NCI-H1105 treated with DMSO at 0.1 percent for 48 hours (cell line): ENCODE results near the gene PDZD4.

Experiments used
- DNase-seq: peaks from one replicate; lab custom pipeline; 2025; lab: John Stamatoyannopoulos, UW

PDZD4 gene

DNA sequence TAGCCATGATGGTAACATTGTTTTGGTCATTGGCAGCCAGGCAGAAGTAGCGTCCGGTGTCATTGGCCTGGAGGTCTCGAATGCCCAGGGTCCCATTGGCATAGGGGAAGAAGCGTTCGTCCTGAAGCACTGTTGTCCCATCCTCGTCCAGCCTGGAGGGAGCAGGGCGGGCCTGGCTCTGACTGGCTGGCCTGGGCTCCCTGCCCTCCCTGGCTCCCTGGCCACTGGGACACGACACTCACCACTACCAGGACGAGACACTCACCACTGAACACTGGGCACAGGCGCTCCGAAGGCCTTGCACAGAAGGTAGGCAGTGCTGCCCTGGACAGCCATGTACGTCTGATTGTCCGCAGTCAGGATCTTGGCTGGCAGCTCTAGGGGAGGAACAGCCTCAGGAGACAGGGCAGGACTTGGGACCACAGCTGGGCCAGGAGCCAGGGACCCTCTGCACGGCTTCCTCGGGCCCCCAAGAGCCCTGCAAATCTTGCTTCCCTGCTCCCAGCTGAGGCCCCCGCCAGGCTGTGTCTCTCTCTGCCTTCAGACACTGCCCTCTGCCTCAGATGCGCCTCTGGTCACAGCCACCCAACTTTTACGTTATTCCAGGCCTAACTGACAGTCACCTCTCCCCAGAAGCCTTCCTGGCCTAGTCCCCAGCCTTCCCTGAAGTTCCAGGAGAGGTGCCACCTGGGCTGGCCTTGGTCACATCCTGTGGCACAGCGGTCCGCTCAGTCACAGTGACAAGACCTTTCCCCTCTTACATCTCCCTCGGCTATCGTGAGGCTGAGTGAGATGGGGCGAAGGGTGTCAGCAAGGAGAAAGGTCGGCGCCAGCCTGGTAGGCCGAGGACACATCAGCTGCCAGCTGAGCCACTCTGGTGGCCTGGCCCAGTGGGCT lies 38.5 kb upstream of the PDZD4 start:
- DNase-seq, result no peak

DNA sequence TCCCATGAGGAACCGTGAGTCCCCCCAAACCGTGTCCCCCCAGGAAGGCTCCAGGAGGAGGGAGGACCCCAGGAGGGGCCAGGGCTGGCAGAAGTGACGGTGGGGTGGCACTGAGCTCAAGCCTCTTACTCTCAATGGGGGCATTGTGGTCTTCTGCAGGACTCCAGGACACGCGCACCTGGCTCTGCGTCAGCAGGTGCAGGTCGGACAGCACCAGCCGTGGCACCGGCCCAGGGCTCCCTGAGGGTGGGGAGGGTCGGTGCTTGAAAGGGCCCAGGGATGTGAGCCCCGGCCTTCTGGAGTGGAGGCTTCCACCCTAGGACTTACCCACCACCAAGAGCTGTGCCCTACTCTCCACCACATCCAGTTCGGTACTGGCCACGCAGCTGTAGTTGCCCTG lies 37.3 kb upstream of the PDZD4 start:
- no peak for DNase-seq

DNA sequence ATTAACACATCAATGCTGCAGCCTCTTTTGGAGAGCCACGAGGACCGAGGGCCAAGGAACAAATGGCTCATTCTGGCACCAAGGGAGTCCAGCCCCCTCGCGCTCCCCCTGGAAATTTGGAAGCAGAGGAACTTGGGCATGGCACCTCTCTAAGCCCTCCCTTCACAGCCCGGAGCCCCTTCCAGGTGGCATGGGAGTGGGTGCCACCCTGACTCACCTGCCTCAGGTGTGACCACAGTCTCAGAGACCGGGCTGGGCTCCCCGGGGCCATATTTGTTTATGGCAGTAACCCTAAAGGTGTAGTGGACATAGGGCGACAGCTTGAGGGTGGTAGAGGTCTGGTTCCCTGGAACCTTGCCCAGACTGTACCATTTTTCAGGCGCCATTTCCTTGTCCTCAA lies 36.8 kb upstream of the PDZD4 start:
- DNase-seq, result no peak

DNA sequence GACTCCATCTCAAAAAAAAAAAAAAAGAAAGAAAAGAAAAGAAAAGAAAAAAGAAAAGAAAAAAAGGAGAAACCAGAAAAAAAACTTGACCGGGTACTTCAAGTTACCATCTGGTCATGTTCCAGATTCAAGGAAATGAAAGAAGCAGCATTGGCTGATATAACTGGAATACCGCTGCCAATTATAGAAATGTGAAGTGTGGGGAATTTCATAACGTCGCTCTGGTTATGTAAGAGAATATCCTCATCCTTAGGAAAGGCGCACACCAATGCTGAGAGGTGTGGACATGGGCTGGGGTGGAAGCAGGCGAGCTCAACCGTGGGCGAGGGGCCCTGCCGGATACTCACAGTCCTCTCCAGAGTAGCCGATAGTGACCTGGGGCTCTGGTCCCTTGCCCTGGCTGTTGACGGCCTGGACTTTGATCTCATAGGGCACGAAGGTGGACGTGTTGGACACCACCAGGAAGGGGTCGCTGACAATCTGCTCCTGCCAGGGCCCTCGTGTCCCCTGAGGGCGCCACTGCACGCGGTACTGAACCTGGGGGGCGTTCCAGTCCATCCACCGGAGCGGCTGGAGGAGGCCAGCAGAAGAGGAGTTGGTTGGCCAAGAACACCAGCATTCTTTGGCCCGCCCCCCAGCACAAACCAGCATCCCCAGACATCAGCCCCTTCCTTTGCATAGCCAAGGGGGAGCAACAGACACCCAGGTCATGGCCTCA lies 36.1 kb upstream of the PDZD4 start:
- DNase-seq, result no peak

DNA sequence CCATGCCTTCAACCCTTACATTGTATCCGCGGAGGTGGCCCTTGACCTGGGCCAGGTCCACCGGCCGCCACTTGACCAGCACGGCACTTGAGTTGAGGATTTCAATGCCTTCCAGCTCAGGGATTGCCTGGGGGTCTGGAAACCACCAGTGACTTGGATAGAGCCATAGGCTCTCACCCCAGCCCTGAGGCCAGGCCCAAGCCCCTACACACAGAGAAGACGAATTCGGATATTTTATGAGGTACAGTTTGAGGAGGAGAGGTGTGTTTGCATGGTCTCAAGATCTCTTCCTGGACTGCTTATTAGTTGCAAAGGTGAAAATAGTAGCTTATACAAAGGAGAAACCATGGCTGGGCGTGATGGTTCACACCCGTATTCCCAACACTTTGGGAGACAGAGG lies 35.3 kb upstream of the PDZD4 start:
- no peak for DNase-seq

DNA sequence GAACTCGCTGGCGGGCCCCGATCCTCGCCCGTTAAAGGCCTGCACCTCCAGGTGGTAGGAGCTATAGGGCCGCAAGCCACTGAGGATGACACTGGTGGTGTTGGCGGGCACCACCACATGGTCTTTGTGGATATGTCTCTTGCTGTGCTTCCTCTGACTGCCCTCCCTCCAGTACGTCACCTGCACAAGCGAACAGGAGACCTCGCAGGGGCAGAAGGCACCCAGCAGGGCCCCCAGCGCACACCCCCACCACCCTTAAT lies 34.9 kb upstream of the PDZD4 start:
- DNase-seq, result no peak

DNA sequence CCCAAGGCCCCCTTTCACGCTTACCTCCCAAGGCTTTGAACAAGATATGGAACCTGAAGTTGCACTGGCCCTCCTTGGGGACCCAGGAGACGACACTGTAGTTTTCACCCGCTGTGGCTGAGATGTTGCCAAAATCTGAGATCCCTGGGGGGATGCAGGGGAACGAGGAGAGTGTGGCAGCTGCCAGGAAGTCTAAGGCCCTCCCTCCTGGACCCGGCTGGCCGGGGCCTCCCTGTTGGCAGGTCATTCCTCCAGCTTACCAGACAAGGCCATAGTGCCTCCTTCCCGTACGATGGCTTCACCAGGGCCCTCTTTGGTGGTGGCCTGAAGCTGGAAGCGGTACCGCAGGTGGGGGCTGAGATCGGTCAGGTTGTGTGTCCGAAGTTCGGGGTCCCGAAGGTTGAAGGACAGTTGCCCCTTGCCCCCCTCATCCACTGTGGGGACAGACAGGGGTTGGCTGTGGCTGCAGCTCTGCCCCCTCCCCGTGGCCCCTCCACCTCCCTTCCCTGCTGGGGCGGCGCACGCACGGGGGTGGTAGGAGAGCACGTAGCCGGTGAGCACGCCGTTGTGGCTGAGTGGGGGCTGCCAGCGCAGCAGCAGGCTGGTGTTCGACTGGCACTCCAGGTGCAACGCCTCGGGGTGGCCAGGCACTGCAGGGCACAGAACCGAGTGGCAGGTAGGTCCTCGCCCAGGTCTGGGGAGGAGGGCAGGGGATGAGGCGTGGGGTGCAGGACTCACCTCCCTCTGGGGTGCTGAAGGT lies 34.4 kb upstream of the PDZD4 start:
- DNase-seq, result no peak

DNA sequence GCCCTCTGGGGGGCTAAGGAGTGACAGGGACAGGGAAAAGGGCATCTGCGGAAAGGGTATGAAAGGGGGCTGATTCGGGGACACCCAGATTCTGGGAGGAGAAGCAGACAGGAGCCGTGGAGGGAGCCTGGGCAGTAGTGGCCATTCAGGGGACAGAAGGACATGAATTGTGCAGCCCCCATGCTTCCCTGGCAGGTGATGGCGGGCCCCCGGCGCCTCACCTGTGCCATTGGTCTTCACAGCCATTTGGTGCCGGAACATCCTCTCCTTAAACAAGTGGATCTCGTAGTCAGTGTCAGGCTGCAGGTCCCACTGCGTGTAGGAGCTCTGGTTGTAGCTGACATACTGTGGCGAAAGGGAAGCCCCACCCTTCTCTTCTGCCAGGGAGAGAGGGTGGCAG lies 33.8 kb upstream of the PDZD4 start:
- no peak for DNase-seq

DNA sequence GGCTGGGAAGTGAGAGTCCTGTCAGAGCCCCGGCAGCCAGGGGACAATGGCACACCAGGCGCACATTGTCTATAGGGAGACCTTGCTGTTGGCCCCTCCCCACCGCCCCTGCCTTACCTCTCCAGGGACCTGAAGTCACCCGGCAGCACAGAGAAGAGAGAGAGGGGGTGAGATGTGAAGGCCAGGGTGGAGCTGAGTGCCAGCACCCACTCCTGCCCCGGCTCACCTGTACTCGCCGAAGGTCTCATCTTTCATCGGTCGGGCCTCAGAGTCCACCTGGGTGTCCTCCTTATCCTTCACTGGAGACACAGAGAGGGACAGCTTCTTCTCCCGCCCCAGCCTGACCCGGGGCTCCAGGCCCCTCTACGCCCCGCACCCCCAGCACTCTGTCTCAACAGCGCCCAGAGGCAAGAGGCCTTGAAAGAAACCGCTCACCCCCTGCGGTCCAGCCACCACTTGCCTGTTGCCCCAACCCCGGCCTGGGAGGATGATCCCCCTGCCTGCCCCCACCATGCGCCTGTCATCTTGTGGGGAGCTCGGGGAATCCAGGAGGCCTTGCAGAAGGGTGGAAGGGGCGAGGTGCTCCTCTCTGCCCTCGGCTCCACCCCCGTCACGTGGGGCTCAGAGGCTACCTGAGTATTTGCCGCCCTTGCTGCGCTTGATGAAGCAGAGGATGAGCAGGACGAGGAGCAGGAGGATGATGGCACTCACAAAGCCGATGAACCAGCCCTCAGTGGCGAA lies 33.1 kb upstream of the PDZD4 start:
- no peak for DNase-seq

DNA sequence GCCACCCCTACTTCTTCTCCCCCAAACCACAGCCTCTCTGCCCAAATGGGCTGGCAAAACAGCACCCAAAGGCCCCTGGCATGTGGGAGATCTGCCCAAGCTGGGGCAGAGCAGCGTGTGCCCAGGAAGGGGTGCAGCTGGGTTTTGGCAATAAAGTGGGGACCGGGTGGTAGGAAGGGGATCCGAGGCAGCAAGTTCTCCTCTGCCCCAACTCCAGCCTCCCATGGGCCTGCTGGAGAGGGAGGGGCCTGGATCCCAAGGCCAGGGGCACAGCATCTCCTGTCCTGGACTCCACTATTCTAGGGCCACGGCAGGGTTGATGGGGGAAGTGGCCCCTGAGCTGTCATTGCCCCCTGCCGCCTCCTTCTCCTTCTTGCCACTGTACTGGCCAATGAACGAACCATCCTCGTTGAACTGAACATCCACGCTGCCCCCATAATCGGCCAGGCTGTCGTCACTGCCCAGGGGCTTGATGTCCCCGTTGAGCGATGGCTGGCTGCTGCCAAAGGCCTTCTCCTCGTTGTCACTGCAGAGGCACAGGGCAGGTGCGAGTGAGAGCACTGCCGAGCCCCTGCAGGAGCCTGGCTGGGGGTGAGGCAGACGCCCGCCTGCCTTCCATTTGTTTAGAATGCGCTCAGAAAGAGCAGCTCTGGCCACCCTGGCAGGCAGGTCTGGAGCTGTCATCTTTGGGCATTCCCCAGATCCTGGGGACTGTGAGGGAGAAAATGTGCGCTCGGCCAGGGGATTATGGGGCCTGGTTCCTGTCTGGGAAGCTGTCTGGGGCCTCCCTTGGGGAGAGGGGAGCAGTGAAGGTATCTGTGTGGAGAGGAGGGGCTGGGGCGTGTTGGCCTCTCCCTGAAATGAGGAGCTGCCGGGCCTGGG lies 32.3 kb upstream of the PDZD4 start:
- no peak for DNase-seq

DNA sequence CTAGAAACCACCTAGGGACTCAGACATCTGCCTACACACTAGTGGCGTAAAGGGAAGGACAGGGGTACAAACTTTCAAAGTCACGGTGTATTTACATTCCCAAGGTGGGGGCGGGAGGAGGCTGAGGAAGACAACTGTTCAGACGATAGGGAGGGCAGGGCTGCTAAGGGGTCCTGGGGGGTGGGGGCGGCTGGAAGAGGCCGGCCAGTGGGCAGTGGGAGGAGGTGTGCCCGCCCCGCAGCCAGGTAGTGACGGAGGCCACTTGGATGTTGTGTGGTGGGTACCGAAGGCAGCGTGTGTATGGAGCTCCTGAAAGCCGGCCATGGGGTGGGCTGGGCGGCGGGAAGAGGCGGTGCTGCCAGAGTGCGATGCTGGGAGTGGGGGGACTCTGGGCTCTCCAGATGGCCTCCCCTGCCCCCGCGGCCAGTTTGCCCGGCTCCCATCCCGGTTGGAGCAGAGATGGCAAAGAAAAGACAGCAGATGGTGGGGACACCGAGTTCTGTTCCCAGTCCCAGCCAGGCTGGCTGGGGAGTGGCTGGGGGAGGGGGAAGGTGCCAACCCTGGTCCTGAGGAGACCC lies 31.5 kb upstream of the PDZD4 start:
- DNase-seq, result no peak

DNA sequence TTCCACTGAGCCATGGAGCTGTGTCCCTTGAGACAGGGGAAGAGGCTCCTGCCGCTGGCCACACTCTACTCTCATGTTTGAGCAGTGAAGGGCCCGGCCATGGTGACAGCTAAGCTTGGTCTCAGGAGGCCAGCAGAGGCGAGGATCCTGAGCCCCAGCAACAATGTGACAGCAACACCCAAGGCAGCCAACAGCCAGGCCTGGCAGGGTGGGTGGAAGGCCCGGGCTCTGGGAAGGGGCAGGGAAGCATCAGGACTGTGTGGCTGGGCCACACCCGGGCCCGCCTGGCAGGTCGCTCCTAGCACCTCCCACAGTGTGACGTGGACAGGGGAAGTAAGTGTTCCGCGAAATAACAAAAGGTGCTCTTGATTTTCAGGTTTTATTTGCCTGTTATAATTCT lies 30.8 kb upstream of the PDZD4 start:
- DNase-seq, result no peak

DNA sequence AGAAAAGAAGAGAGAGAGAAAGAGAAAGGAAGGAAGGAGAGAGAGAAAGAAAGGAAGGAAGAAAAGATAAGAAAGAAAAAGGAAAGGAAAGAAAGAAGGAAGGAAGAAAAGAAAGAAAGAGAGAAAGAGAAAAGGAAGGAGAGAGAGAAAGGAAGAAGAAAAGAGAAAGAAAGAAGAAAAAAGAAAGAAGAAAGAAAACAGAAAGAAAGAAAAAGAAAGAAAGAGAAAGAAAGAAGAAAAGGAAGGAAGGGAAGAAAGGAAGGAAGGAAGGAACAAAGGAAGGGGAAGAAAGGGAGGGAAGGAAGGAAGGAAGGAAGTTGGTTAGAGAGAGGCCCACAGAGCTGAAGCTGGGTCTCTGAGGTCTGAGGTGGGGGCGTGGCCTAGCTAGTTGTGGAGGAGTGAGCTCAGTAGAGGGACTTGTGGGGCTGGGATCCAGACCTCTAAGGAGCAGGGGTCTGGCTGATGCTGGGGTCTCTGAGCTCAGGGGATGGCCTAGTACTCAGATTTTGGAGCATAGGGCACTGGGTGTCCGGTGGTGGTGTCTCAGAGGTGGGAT lies 27.1 kb upstream of the PDZD4 start:
- DNase-seq, result no peak

DNA sequence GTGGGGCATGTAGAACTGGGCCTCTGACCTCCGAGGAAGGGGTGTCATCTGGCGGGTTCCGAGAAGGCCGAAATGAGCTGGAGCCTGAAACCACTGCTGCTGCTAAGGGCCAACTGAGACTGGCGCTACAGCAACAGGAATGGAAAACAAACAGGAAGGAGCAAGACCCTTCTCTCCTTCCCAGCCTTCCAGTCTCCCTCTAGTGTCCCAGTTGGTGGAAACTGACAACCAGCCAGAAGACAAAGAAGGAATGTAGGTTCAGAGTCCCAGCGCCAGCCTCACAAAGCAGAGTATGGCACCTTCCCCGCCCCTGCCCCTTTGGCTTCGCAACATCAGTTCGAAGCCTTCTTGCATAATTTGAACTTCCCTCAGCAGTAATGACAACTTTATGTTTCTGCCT lies 24.4 kb upstream of the PDZD4 start:
- no peak for DNase-seq

DNA sequence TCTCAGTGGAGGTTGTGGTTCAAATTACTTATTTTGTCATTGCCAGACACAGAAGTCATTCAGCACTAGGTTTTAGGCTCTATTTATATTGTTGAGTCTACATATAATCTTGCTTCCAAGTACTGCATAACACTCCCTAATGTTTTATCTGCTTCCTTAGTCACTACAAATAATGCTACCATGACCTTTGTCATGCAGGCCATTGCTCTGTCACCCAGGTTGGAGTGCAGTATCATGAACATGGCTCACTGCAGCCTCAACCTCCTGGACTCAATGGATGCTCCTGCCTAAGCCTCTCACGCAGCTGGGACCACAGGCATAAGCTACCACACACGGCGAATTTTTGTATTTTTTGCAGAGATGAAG lies 23.5 kb upstream of the PDZD4 start:
- no peak for DNase-seq

DNA sequence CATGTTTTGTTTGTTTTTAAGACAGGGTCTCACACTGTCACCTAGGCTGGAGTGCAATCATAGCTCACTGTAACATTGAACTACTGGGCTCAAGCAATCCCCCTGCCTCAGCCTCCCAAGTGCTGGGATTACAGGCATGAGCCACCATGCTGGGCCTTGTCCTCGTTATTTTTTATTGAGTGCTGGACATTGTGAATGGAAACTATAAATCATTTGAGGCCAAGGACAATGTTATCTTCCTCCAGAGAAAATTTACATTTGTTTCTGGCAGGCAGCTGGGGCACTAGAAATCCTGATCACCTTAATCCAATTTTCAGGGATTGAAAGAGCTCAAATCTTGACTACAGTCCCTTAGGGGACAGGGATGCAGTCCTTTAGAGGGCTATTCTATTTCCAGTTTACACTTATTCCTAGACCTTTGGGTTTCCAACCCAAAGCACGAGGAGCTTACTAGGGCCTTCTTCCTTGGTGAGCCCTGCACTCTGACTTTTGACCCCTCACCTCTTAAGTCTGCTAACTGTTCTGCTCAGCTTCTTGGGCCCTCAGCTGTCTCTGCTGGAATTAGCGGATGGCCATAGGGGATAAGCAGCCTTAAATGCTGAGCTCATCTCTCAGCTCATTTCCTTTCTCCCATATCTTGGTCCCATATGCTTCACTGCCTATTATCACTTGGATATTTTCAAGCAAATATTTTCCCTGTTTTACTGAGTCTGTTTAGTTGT lies 23.0 kb upstream of the PDZD4 start:
- no peak for DNase-seq

DNA sequence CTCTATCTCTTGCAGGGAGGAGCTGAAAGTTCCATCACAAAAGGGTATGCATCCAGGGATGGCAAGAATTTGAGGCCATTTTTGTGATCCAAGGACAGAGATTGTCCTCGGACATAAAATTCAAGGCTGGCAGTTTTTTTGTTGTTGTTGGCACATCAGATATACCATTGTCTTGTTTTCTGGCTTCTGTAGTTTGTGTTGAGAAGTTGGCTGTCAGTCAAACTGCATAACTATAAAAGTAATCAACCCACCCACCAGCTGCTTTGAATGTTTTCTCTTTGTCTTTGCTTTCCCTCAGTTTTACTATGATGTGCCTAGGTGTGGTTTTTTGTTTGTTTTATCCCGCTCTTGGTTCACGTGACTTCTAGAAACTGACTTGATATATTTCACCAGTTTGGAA lies 21.6 kb upstream of the PDZD4 start:
- no peak for DNase-seq

DNA sequence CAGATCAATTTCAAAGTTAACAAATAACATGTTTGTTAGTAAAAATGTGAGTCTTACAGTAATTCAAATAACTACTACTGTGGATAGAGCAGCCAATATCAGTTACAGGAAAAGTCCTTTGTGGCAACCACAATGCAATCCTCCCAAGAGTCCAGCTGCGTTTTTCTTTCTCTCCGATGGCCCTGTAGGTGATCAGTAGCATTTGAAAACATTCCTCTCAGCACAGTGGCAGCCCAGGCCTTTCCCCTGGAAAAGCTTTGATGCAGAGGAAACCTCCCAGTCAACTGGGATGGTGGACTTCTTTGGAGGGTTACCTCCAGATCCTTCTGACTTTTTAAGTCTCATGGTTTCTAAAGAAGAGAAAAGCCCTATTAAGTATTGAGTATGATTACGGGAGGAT lies 18.0 kb upstream of the PDZD4 start:
- no peak for DNase-seq

DNA sequence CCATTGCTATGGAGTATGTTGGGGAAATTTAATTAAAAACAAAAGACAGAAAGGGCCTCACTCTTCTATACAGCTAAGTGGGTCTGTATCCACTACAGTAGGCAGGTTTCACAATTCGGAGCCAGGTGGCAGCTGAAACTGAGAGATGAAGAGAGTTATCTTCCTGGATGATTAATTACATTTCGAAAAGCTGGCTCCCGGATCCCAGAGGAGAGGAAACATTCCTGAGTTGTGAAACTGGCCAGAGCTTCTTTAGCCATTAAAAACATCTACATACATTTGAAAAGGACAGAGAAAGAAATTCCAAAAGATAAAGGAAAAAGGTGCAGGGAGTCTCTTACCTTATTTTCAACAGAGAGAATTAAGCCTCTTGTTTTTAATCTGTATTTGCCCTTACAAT lies 15.5 kb upstream of the PDZD4 start:
- no peak for DNase-seq

DNA sequence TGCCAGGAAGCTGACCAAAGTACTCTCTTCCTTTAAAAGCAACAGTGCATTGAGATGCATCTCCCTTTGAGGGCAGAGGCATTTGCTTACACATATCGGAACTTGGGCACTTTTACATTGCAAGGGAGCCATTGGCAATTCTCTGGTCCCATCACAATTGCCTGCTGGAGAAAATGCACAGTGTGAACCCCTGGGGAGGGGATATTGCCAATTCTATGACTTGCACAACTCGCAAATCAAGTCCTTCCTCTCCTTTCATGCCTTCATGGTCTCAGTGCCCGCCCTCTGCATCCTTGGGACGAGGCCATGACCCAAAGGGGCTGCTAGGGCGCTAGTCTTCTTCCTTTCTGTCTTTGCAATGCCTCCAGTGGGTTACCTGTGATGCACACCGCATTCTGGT lies 14.9 kb upstream of the PDZD4 start:
- DNase-seq, result no peak
